H1 (cell line): ENCODE measurements around the gene ARHGAP25. TPM values are rescaled to one million over a fixed set of nuclear protein-coding genes. Genes with fewer than 3 reads are reported as not detected.

Experiments used
- CTCF ChIA-PET: fragments of 300-600 bp; sonication (Branson Sonifier 250); formaldehyde crosslinking; loops from one replicate; lab custom pipeline; 2021; ENCODE audit not compliant: partially characterized antibody; lab: Charles Lee
- POLR2A ChIA-PET: fragments of 300-600 bp; sonication (Branson Sonifier 250); formaldehyde crosslinking; loops from one replicate; lab custom pipeline; 2021; ENCODE audit warnings: inconsistent platforms; ENCODE audit not compliant: partially characterized antibody; lab: Charles Lee
- DNase-seq, 2 experiments: peaks; one replicate each; pipeline versions ENCODE4 v3.0.0 to v3.0.0-alpha.2; 2010 to 2022; ENCODE audit warnings: low spot score in 2 of 2, low read depth in 1 of 2, mixed read lengths in 1 of 2
- FAIRE-seq: peaks from 2 replicates; lab custom pipeline; 2011; peaks lifted over from hg19 to GRCh38; lab: Jason Lieb, UNC
- H2AFZ ChIP-seq: 2 replicates; pipeline ENCODE4 v1.8.1; 2012; ENCODE audit warnings: low read length, inconsistent platforms
- H2AK5ac ChIP-seq: 2 replicates; pipeline ENCODE4 v1.6.1; 2013; ENCODE audit warnings: low read depth, low read length
- H2BK120ac ChIP-seq: replicated peaks from 2 replicates; pipeline ENCODE3; 2013; ENCODE audit warnings: low read depth, low read length, inconsistent platforms
- H2BK12ac ChIP-seq: 2 replicates; pipeline ENCODE4 v1.6.1; 2013; ENCODE audit warnings: low read depth, low read length
- H2BK15ac ChIP-seq: 2 replicates; pipeline ENCODE4 v1.6.1; 2013; ENCODE audit warnings: low read length
- H2BK20ac ChIP-seq: 2 replicates; pipeline ENCODE4 v1.6.1; 2013; ENCODE audit warnings: low read length
- H2BK5ac ChIP-seq: 2 replicates; pipeline ENCODE4 v1.6.1; 2013; ENCODE audit warnings: low read depth, low read length
- H3K14ac ChIP-seq: 2 replicates; pipeline ENCODE4 v1.6.1; 2013; ENCODE audit warnings: inconsistent platforms; ENCODE audit not compliant: insufficient read length
- H3K18ac ChIP-seq: 2 replicates; pipeline ENCODE4 v1.6.1; 2013; ENCODE audit warnings: low read length; ENCODE audit errors: extremely low read depth
- H3K23ac ChIP-seq: 2 replicates; pipeline ENCODE4 v1.6.1; 2013; ENCODE audit warnings: inconsistent platforms; ENCODE audit not compliant: insufficient read length
- H3K23me2 ChIP-seq: 2 replicates; pipeline ENCODE4 v1.6.1; 2013; ENCODE audit warnings: low read depth, low read length
- H3K27ac ChIP-seq: 2 replicates; pipeline ENCODE4 v1.6.1; 2011; ENCODE audit warnings: low read depth, low read length, inconsistent platforms
- H3K27me3 ChIP-seq, 4 experiments: replicated peaks in 1 of 4; 1 replicate in 1 of 4; 2 replicates in 3 of 4; pipeline versions ENCODE4 v1.6.1 to v1.8.1; 2011 to 2013; ENCODE audit warnings: low read length in 3 of 4, mild to moderate bottlenecking in 3 of 4, inconsistent platforms in 2 of 4, mixed read lengths in 2 of 4, moderate library complexity in 1 of 4; ENCODE audit not compliant: control insufficient read depth in 3 of 4, insufficient read depth in 3 of 4; ENCODE audit errors: extremely low read depth in 1 of 4
- H3K36me3 ChIP-seq, 4 experiments: 2 replicates each; pipeline versions ENCODE4 v1.6.1 to v1.8.1; 2011 to 2013; ENCODE audit warnings: mild to moderate bottlenecking in 4 of 4, low read length in 3 of 4, moderate library complexity in 2 of 4, control low read depth in 1 of 4, inconsistent platforms in 1 of 4; ENCODE audit not compliant: insufficient read depth in 4 of 4, control insufficient read depth in 2 of 4
- H3K4ac ChIP-seq: replicated peaks from 2 replicates; pipeline ENCODE3; 2013; ENCODE audit warnings: low read length, low read depth, mixed read lengths, inconsistent platforms; ENCODE audit not compliant: insufficient read length
- H3K4me1 ChIP-seq, 4 experiments: replicated peaks in 1 of 4; 1 replicate in 1 of 4; 2 replicates in 3 of 4; pipeline versions ENCODE4 v1.6.1 to v1.8.1; 2011 to 2013; ENCODE audit warnings: low read length in 3 of 4, inconsistent platforms in 2 of 4, mixed read lengths in 1 of 4; ENCODE audit not compliant: insufficient read depth in 4 of 4, control insufficient read depth in 3 of 4
- H3K4me2 ChIP-seq, 2 experiments: 2 replicates each; pipeline versions ENCODE4 v1.6.1 to v1.8.1; 2011 to 2013; ENCODE audit warnings: low read depth in 2 of 2, low read length in 2 of 2, control low read depth in 1 of 2, inconsistent platforms in 1 of 2, mild to moderate bottlenecking in 1 of 2; ENCODE audit not compliant: insufficient read depth in 1 of 2
- H3K4me3 ChIP-seq, 4 experiments: fragments of 200-600, 300-600 bp in 1 of 4; sonication (generic), shearing (Covaris generic), sonication (Bioruptor Twin) in 1 of 4; 2 replicates each; pipeline versions ENCODE4 v1.5.1 to v1.8.1; 2011 to 2016; ENCODE audit warnings: low read length in 4 of 4, low read depth in 3 of 4, control low read depth in 2 of 4, inconsistent platforms in 2 of 4, mild to moderate bottlenecking in 2 of 4, mixed read lengths in 1 of 4, moderate library complexity in 1 of 4; ENCODE audit not compliant: insufficient read depth in 2 of 4; ENCODE audit errors: extremely low read depth in 1 of 4
- H3K56ac ChIP-seq: replicated peaks from 2 replicates; pipeline ENCODE3; 2013; ENCODE audit warnings: low read depth, mild to moderate bottlenecking, mixed read lengths, low read length, inconsistent platforms; ENCODE audit not compliant: insufficient read length
- H3K79me1 ChIP-seq: 2 replicates; pipeline ENCODE4 v1.6.1; 2013; ENCODE audit warnings: low read depth, low read length, control low read depth
- H3K79me2 ChIP-seq, 2 experiments: 2 replicates each; pipeline versions ENCODE4 v1.6.1 to v1.8.1; 2012 to 2013; ENCODE audit warnings: low read length in 2 of 2, mild to moderate bottlenecking in 2 of 2, inconsistent platforms in 1 of 2; ENCODE audit not compliant: insufficient read depth in 2 of 2, control insufficient read depth in 1 of 2
- H3K9ac ChIP-seq, 4 experiments: replicated peaks in 1 of 4; 1 replicate in 1 of 4; 2 replicates in 3 of 4; pipeline versions ENCODE4 v1.6.1 to v1.8.1; 2011 to 2013; ENCODE audit warnings: low read depth in 3 of 4, low read length in 3 of 4, control low read depth in 2 of 4, mild to moderate bottlenecking in 2 of 4, moderate library complexity in 2 of 4, inconsistent platforms in 1 of 4; ENCODE audit errors: extremely low read depth in 1 of 4
- H3K9me3 ChIP-seq, 2 experiments: 2 replicates each; pipeline versions ENCODE4 v1.6.1 to v1.8.1; 2012 to 2013; ENCODE audit warnings: mild to moderate bottlenecking in 2 of 2, moderate library complexity in 2 of 2, control low read depth in 1 of 2, inconsistent platforms in 1 of 2, low read depth in 1 of 2, low read length in 1 of 2, mixed read lengths in 1 of 2; ENCODE audit not compliant: insufficient read depth in 2 of 2
- H4K20me1 ChIP-seq, 2 experiments: replicated peaks in 1 of 2; 2 replicates each; pipeline versions ENCODE3 to v1.8.1; 2011 to 2013; ENCODE audit warnings: inconsistent platforms in 2 of 2, low read length in 2 of 2, mild to moderate bottlenecking in 1 of 2; ENCODE audit not compliant: insufficient read depth in 2 of 2, control insufficient read depth in 1 of 2
- H4K5ac ChIP-seq: 2 replicates; pipeline ENCODE4 v1.6.1; 2013; ENCODE audit warnings: low read length, low read depth, mixed read lengths, inconsistent platforms; ENCODE audit not compliant: insufficient read length
- H4K8ac ChIP-seq: 2 replicates; pipeline ENCODE4 v1.8.0; 2013; ENCODE audit warnings: mild to moderate bottlenecking, moderate library complexity, low read length, inconsistent platforms; ENCODE audit not compliant: insufficient read depth; ENCODE audit errors: extremely low read depth
- H4K91ac ChIP-seq: replicated peaks from 2 replicates; pipeline ENCODE3; 2013; ENCODE audit warnings: low read length, mixed read lengths, inconsistent platforms; ENCODE audit not compliant: insufficient read length
- BACH1 ChIP-seq: IDR thresholded peaks from 2 replicates; pipeline ENCODE4 v1.6.1; 2012; ENCODE audit warnings: low read length, improper control_type of control experiment
- CREB1 ChIP-seq: IDR thresholded peaks from 2 replicates; pipeline ENCODE4 v1.6.1; 2012; ENCODE audit warnings: inconsistent platforms
- KDM1A ChIP-seq: fragments of 200-600, 300-600 bp; sonication (generic); IDR thresholded peaks from 2 replicates; pipeline ENCODE4 v1.7.1; 2016; ENCODE audit warnings: mild to moderate bottlenecking, low read length, borderline replicate concordance
- NANOG ChIP-seq: IDR thresholded peaks from 2 replicates; pipeline ENCODE4 v1.6.1; 2011; ENCODE audit warnings: low read length, low read depth, mild to moderate bottlenecking, inconsistent platforms; ENCODE audit not compliant: insufficient read depth, poor library complexity, severe bottlenecking
- POU5F1 ChIP-seq: IDR thresholded peaks from 2 replicates; pipeline ENCODE4 v1.6.1; 2011; ENCODE audit warnings: low read depth, mild to moderate bottlenecking, low read length, moderate library complexity
- RXRA ChIP-seq: IDR thresholded peaks from 2 replicates; pipeline ENCODE4 v1.6.1; 2011; ENCODE audit warnings: low read depth, mild to moderate bottlenecking, low read length, moderate library complexity; ENCODE audit not compliant: insufficient read depth
- SIN3A ChIP-seq, 2 experiments: IDR thresholded peaks in 1 of 2; conservative IDR thresholded peaks in 1 of 2; 2 replicates each; pipeline ENCODE4 v1.6.1; 2011 to 2012; ENCODE audit warnings: low read length in 2 of 2, improper control_type of control experiment in 1 of 2, low read depth in 1 of 2, mild to moderate bottlenecking in 1 of 2
- SIRT6 ChIP-seq: IDR thresholded peaks from one replicate; pipeline ENCODE4 v1.7.1; 2012; ENCODE audit warnings: low read length, inconsistent platforms
- WGBS, 2 experiments: shearing (Covaris generic) in 1 of 2; methylation state at CpG; one replicate each; pipeline versions ENCODE4 v1.1.6 to v1.1.7; 2013 to 2015; ENCODE audit warnings: low lambda C conversion rate in 2 of 2, mixed read lengths in 2 of 2, inconsistent platforms in 1 of 2, low coverage in 1 of 2, missing lambda C conversion rate in 1 of 2; ENCODE audit not compliant: insufficient replicate concordance in 2 of 2, insufficient coverage in 1 of 2, insufficient read length in 1 of 2; ENCODE audit errors: extremely low coverage in 1 of 2, missing lambda C conversion rate in 1 of 2; 5-methylcytosine and 5-hydroxymethylcytosine counted together
- polyA plus RNA-seq, 7 experiments: library from polyadenylated mRNA; depleted of rRNA in 3 of 7; stranded (reverse) in 5 of 7; unstranded in 2 of 7; fragments of >200 nt in 5 of 7; fragments of 200-250 nt in 2 of 7; gene quantifications; 1 replicate in 5 of 7; 2 replicates in 1 of 7; 4 replicates in 1 of 7; pipeline versions ENCODE4 v1.2.1 to v1.2.3, GENCODE V29; 2011 to 2013; ENCODE audit warnings: missing spikeins in 2 of 7, mixed read lengths in 2 of 7
- total RNA-seq: library from RNA; stranded (reverse); fragmentation: NEBNext Ultra II Directional; extraction: Animal tissue kit (Norgen Biotek cat#: 25700); gene quantifications from 2 replicates; pipeline ENCODE4 v1.2.1, GENCODE V29; 2021
- TF ChIP-seq, protein P1 (sequence below): IDR thresholded peaks from 2 replicates; pipeline ENCODE4 v1.6.1; 2011; ENCODE audit warnings: low read length, improper control_type of control experiment
- TF ChIP-seq, protein P2 (sequence below): IDR thresholded peaks from 2 replicates; pipeline ENCODE4 v1.6.1; 2012; ENCODE audit warnings: inconsistent platforms

Gene ARHGAP25
- total and polyA plus RNA-seq, 2 of the 8 experiments (the other 6 are each of a cell fraction or from before 2014, with no cell fraction given), result 1.00 to 1.2 TPM

DNA sequence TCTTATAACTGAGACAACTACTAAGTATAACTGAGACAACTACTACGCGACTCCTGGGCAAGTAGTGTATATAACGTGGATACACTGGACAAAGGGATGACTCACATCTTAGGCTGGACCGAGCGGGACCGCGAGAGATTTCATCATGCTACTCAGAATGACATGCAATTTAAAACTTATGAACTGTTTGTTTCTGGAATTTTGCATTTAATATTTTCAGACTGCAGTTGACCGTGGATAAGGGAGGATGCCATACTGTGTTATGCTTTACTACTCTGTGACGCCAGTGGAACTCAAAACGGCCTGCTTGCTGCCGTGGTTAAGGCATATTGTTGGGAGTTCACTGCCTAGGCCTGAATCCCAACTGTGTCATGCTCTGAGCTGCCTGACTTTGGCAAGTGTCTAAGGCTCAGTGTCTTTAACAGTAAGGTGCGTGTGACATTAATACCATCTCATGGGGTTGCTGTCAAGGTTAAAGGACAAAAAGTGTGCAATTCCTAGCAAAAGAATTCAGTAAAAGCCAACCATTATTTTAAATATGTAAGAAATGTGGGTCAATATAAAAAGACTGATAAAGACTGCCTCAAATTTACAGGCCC, 72.0 kb downstream of the ARHGAP25 start:
- H4K20me1 ChIP-seq, result no peaks in the 10 kb centered on the region
- no peak overlapping the region for H2AFZ ChIP-seq
- H3K4ac ChIP-seq, result no peak overlapping the region
- ChIA-PET CTCF (interaction anchor here (1.1 kb wide), 1 partner anchor 15 kb away, joined by 3 read pairs; no protein-coding TSS in a partner anchor), POLR2A (no interaction called here)
- no peak for FAIRE-seq
- no peaks in the 10 kb centered on the region for H3K27me3 ChIP-seq
- WGBS, 2 experiments, result 95% methylated on average over 12 of the region's 12 CpGs; no CpG with 5 or more reads in 1 of the 2 experiments
- H3K9ac ChIP-seq, result no peak overlapping the region
- no peak overlapping the region for H3K4me3 ChIP-seq
- no peak overlapping the region for H2BK15ac ChIP-seq
- no peaks in the 10 kb centered on the region for H3K79me1 ChIP-seq
- H3K9me3 ChIP-seq, result no peaks in the 10 kb centered on the region
- H2BK120ac ChIP-seq, result no peak overlapping the region
- no peaks in the 10 kb centered on the region for H3K79me2 ChIP-seq
- TF ChIP-seq NANOG (no peak), KDM1A (no peak), SIN3A (conservative IDR thresholded peaks at IDR 0.05 in 1 of 2, IDR thresholded peaks at IDR 0.05 in 1 of 2; ENCODE audit: low read depth in 1 of 2, low read length in 2 of 2) (no peak), CREB1 (no peak), RXRA (no peak), BACH1 (no peak), POU5F1 (no peak), SIRT6 (no peak)
- TF ChIP-seq, protein P1, sequence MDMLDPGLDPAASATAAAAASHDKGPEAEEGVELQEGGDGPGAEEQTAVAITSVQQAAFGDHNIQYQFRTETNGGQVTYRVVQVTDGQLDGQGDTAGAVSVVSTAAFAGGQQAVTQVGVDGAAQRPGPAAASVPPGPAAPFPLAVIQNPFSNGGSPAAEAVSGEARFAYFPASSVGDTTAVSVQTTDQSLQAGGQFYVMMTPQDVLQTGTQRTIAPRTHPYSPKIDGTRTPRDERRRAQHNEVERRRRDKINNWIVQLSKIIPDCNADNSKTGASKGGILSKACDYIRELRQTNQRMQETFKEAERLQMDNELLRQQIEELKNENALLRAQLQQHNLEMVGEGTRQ, result no peak
- TF ChIP-seq, protein P2, sequence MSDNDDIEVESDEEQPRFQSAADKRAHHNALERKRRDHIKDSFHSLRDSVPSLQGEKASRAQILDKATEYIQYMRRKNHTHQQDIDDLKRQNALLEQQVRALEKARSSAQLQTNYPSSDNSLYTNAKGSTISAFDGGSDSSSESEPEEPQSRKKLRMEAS, result no peak
- H3K4me1 ChIP-seq, result no peaks in the 10 kb centered on the region
- no peak overlapping the region for H4K8ac ChIP-seq
- no peaks in the 10 kb centered on the region for H3K36me3 ChIP-seq
- no peak overlapping the region for H3K4me2 ChIP-seq
- H2BK20ac ChIP-seq, result no peak overlapping the region
- no peak for DNase-seq
- no peak overlapping the region for H3K18ac ChIP-seq
- no peak overlapping the region for H2AK5ac ChIP-seq
- no peak overlapping the region for H3K23ac ChIP-seq
- H3K14ac ChIP-seq, result no peak overlapping the region
- H2BK12ac ChIP-seq, result no peak overlapping the region
- H3K56ac ChIP-seq, result no peak overlapping the region
- H4K5ac ChIP-seq, result no peak overlapping the region
- H4K91ac ChIP-seq, result no peak overlapping the region
- no peaks in the 10 kb centered on the region for H3K23me2 ChIP-seq
- H3K27ac ChIP-seq, result no peak overlapping the region
- no peak overlapping the region for H2BK5ac ChIP-seq
